HG02798 (cell line): ENCODE data around the gene VAT1.
"Not testable (repeated sequence)": the region's sequence is repeated elsewhere in the genome, so short reads cannot be mapped to it uniquely, and the experiment has no call there.

ENCODE experiments used
- ATAC-seq: cut with Tn5 transposase; IDR thresholded peaks from one replicate; pipeline ENCODE4 v1.9.1; 2021; ENCODE audit warnings: mild to moderate bottlenecking; ENCODE audit not compliant: unreplicated experiment, poor library complexity

The VAT1 gene

GRCh38 chr17:43010667-43011308 is 11.4 kb downstream of the VAT1 start:
- no peak for ATAC-seq

GRCh38 chr17:43006639-43007551 is 15.3 kb downstream of the VAT1 start, which contains the start of gene IFI35:
TSS of gene IFI35 (plus strand) at chr17:43006784. CDS start at chr17:43006948, 164 bp downstream.
- peak; percentile 93 for ATAC-seq

- ATAC-seq: no peak
Observed at GRCh38 chr17:43003542-43004172, 18.5 kb downstream of the VAT1 start.

GRCh38 chr17:43000894-43001293 is 21.3 kb downstream of the VAT1 start:
- ATAC-seq: not testable (repeated sequence)

- no peak for ATAC-seq
Observed at GRCh38 chr17:42999003-42999525, 23.1 kb downstream of the VAT1 start.

GRCh38 chr17:42997984-42998938 is 23.9 kb downstream of the VAT1 start, which contains the start of gene RPL27:
TSS of gene RPL27 (plus strand) at chr17:42998419. CDS start at chr17:42998751, 332 bp downstream.
- ATAC-seq: peak; percentile 96

GRCh38 chr17:42997390-42997983 is 24.7 kb downstream of the VAT1 start:
- ATAC-seq: no peak

GRCh38 chr17:42993913-42994312 is 28.3 kb downstream of the VAT1 start:
- not testable (repeated sequence) for ATAC-seq

- ATAC-seq: no peak
Observed at GRCh38 chr17:42992872-42993271, 29.3 kb downstream of the VAT1 start.

GRCh38 chr17:42991471-42991870 is 30.7 kb downstream of the VAT1 start:
- no peak for ATAC-seq

- ATAC-seq: no peak
Observed at GRCh38 chr17:42989726-42990652, 32.2 kb downstream of the VAT1 start.

- ATAC-seq: no peak
Observed at GRCh38 chr17:42989141-42989540, 33.0 kb downstream of the VAT1 start.

- ATAC-seq: no peak
Observed at GRCh38 chr17:42985225-42985624, 37.0 kb downstream of the VAT1 start.

- ATAC-seq: no peak
Observed at GRCh38 chr17:42982266-42982665, 39.9 kb downstream of the VAT1 start.

GRCh38 chr17:42980766-42981397 is 41.3 kb downstream of the VAT1 start:
- peak; percentile 55 for ATAC-seq

- peak; percentile 87 for ATAC-seq
Observed at GRCh38 chr17:42980274-42980765, 41.9 kb downstream of the VAT1 start, which contains the start of gene RUNDC1. TSS of gene RUNDC1 (plus strand) at chr17:42980565. CDS start at chr17:42980577, 12 bp downstream.
